K562 (cell line): ENCODE measurements around the gene CLSTN2. TPM values are rescaled to one million over a fixed set of nuclear protein-coding genes. Genes with fewer than 3 reads are reported as not detected.

Experiments
- DACH1 ChIP-seq: fragments of 450-650 bp; IDR thresholded peaks from 2 replicates; pipeline ENCODE4 v1.6.1; 2018; ENCODE audit not compliant: partially characterized antibody
- NFXL1 ChIP-seq: fragments of 450-650 bp; formaldehyde crosslinking; IDR thresholded peaks from 2 replicates; pipeline ENCODE4 v1.4.0; 2021; ENCODE audit warnings: mild to moderate bottlenecking
- USF2 ChIP-seq: sonication (generic); formaldehyde crosslinking; IDR thresholded peaks from 2 replicates; pipeline ENCODE4 v1.5.0; 2020; ENCODE audit warnings: missing genetic modification reagents
- ZBTB12 ChIP-seq: fragments of 250-450 bp; sonication (Bioruptor Pico); IDR thresholded peaks from 2 replicates; pipeline ENCODE4 v1.4.0; 2020
- ZNF124 ChIP-seq: sonication (generic); formaldehyde crosslinking; IDR thresholded peaks from 2 replicates; pipeline ENCODE4 v1.8.1; 2022; ENCODE audit warnings: missing genetic modification reagents
- ZNF24 ChIP-seq: fragments of 450-650 bp; IDR thresholded peaks from 2 replicates; pipeline ENCODE4 v1.6.1; 2016
- polyA plus RNA-seq, 8 experiments: library from polyadenylated mRNA; depleted of rRNA in 4 of 8; stranded (reverse) in 5 of 8; unstranded in 3 of 8; fragments of >200 nt; fragmentation: Nextera tagmentation in 2 of 8; fragmentation: Illumina TruSeq in 1 of 8; extraction: Ambion mirVana in 2 of 8; extraction: Trizol in 1 of 8; gene quantifications; 2 replicates each; pipeline versions ENCODE4 v1.2.1 to v1.2.3, GENCODE V29; 2011 to 2014; ENCODE audit warnings: inconsistent platforms in 1 of 8, missing spikeins in 1 of 8
- total RNA-seq, 7 experiments: library from RNA; depleted of rRNA in 6 of 7; stranded (reverse); fragments of >200 nt in 6 of 7; fragmentation: Illumina TruSeq in 2 of 7; extraction: Trizol in 2 of 7; gene quantifications; 2 replicates each; pipeline versions ENCODE4 v1.2.1 to v1.2.3, GENCODE V29; 2011 to 2021; ENCODE audit warnings: low replicate concordance in 1 of 7
- TF ChIP-seq, protein P1 (sequence below), 3 experiments: fragments of 200-800 bp in 1 of 3; fragments of 250-450 bp in 1 of 3; fragments of 450-650 bp in 1 of 3; sonication (Bioruptor Pico) in 1 of 3; sonication (Bioruptor generic) in 1 of 3; formaldehyde crosslinking in 1 of 3; IDR thresholded peaks; 2 replicates each; pipeline versions ENCODE4 v1.6.1 to v1.8.0; 2016 to 2022; ENCODE audit warnings: mild to moderate bottlenecking in 2 of 3, missing genetic modification characterization in 2 of 3, missing compliant biosample characterization in 1 of 3, moderate library complexity in 1 of 3
- TF ChIP-seq, protein P2 (sequence below): fragments of 450-650 bp; IDR thresholded peaks from 2 replicates; pipeline ENCODE4 v1.6.1; 2016; ENCODE audit warnings: mild to moderate bottlenecking

The CLSTN2 gene
- total and polyA plus RNA-seq, 9 of the 15 experiments (the other 6 are each of a cell fraction or from before 2014, with no cell fraction given), result 0.02 to 0.04 (median 0.04) TPM; not detected in 6

GRCh38 chr3:140187656-140188221 is 252.8 kb downstream of the CLSTN2 start (continued):
- TF ChIP-seq ZNF124 (CRISPR knock-in tag), result no peak
- TF ChIP-seq NFXL1 (CRISPR knock-in tag), result no peak
- no peak for TF ChIP-seq ZBTB12
- TF ChIP-seq, protein P1, sequence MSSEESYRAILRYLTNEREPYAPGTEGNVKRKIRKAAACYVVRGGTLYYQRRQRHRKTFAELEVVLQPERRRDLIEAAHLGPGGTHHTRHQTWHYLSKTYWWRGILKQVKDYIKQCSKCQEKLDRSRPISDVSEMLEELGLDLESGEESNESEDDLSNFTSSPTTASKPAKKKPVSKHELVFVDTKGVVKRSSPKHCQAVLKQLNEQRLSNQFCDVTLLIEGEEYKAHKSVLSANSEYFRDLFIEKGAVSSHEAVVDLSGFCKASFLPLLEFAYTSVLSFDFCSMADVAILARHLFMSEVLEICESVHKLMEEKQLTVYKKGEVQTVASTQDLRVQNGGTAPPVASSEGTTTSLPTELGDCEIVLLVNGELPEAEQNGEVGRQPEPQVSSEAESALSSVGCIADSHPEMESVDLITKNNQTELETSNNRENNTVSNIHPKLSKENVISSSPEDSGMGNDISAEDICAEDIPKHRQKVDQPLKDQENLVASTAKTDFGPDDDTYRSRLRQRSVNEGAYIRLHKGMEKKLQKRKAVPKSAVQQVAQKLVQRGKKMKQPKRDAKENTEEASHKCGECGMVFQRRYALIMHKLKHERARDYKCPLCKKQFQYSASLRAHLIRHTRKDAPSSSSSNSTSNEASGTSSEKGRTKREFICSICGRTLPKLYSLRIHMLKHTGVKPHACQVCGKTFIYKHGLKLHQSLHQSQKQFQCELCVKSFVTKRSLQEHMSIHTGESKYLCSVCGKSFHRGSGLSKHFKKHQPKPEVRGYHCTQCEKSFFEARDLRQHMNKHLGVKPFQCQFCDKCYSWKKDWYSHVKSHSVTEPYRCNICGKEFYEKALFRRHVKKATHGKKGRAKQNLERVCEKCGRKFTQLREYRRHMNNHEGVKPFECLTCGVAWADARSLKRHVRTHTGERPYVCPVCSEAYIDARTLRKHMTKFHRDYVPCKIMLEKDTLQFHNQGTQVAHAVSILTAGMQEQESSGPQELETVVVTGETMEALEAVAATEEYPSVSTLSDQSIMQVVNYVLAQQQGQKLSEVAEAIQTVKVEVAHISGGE (CRISPR knock-in tag; IDR thresholded peaks at IDR 0.05), result no peak
- TF ChIP-seq, protein P2, sequence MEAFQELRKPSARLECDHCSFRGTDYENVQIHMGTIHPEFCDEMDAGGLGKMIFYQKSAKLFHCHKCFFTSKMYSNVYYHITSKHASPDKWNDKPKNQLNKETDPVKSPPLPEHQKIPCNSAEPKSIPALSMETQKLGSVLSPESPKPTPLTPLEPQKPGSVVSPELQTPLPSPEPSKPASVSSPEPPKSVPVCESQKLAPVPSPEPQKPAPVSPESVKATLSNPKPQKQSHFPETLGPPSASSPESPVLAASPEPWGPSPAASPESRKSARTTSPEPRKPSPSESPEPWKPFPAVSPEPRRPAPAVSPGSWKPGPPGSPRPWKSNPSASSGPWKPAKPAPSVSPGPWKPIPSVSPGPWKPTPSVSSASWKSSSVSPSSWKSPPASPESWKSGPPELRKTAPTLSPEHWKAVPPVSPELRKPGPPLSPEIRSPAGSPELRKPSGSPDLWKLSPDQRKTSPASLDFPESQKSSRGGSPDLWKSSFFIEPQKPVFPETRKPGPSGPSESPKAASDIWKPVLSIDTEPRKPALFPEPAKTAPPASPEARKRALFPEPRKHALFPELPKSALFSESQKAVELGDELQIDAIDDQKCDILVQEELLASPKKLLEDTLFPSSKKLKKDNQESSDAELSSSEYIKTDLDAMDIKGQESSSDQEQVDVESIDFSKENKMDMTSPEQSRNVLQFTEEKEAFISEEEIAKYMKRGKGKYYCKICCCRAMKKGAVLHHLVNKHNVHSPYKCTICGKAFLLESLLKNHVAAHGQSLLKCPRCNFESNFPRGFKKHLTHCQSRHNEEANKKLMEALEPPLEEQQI, result no peak
- no peak for TF ChIP-seq ZNF24
- no peak for TF ChIP-seq DACH1
- no peak for TF ChIP-seq USF2 (CRISPR knock-in tag)
- TF ChIP-seq, all 486 proteins: peak for 0
